Ishikawa (cell line): ENCODE results near the gene OSTF1.

ENCODE experiments used
- CEBPB ChIP-seq: IDR thresholded peaks from 2 replicates; pipeline ENCODE4 v1.6.1; 2012
- CREB1 ChIP-seq: IDR thresholded peaks from 2 replicates; pipeline ENCODE4 v1.6.1; 2012; ENCODE audit warnings: low read depth
- EGR1 ChIP-seq: IDR thresholded peaks from 2 replicates; pipeline ENCODE4 v1.6.1; 2012
- EP300 ChIP-seq: IDR thresholded peaks from 2 replicates; pipeline ENCODE4 v1.6.1; 2012; ENCODE audit warnings: borderline replicate concordance
- NFIC ChIP-seq: IDR thresholded peaks from 2 replicates; pipeline ENCODE4 v1.6.1; 2012
- RAD21 ChIP-seq: IDR thresholded peaks from 2 replicates; pipeline ENCODE4 v1.6.1; 2012; ENCODE audit warnings: low read depth
- TAF1 ChIP-seq: IDR thresholded peaks from 2 replicates; pipeline ENCODE4 v1.6.1; 2012; ENCODE audit warnings: low read depth, mild to moderate bottlenecking
- TEAD4 ChIP-seq: IDR thresholded peaks from 2 replicates; pipeline ENCODE4 v1.6.1; 2012
- USF1 ChIP-seq: IDR thresholded peaks from 2 replicates; pipeline ENCODE4 v1.6.1; 2012
- YY1 ChIP-seq: IDR thresholded peaks from 2 replicates; pipeline ENCODE4 v1.6.1; 2012; ENCODE audit warnings: low read depth
- ZBTB7A ChIP-seq: IDR thresholded peaks from 2 replicates; pipeline ENCODE4 v1.6.1; 2012; ENCODE audit warnings: low read depth
- TF ChIP-seq, protein P1 (sequence below): IDR thresholded peaks from 2 replicates; pipeline ENCODE4 v1.6.1; 2012
- TF ChIP-seq, protein P2 (sequence below): IDR thresholded peaks from 2 replicates; pipeline ENCODE4 v1.6.1; 2012; ENCODE audit warnings: low read depth, mild to moderate bottlenecking

- TF ChIP-seq USF1 (no peak), RAD21 (no peak), ZBTB7A (no peak), EP300 (no peak), CREB1 (no peak), TAF1 (no peak), CEBPB (no peak), YY1 (no peak), EGR1 (no peak), TEAD4 (no peak), NFIC (no peak)
- TF ChIP-seq, protein P1, sequence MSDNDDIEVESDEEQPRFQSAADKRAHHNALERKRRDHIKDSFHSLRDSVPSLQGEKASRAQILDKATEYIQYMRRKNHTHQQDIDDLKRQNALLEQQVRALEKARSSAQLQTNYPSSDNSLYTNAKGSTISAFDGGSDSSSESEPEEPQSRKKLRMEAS: no peak
- TF ChIP-seq, protein P2, sequence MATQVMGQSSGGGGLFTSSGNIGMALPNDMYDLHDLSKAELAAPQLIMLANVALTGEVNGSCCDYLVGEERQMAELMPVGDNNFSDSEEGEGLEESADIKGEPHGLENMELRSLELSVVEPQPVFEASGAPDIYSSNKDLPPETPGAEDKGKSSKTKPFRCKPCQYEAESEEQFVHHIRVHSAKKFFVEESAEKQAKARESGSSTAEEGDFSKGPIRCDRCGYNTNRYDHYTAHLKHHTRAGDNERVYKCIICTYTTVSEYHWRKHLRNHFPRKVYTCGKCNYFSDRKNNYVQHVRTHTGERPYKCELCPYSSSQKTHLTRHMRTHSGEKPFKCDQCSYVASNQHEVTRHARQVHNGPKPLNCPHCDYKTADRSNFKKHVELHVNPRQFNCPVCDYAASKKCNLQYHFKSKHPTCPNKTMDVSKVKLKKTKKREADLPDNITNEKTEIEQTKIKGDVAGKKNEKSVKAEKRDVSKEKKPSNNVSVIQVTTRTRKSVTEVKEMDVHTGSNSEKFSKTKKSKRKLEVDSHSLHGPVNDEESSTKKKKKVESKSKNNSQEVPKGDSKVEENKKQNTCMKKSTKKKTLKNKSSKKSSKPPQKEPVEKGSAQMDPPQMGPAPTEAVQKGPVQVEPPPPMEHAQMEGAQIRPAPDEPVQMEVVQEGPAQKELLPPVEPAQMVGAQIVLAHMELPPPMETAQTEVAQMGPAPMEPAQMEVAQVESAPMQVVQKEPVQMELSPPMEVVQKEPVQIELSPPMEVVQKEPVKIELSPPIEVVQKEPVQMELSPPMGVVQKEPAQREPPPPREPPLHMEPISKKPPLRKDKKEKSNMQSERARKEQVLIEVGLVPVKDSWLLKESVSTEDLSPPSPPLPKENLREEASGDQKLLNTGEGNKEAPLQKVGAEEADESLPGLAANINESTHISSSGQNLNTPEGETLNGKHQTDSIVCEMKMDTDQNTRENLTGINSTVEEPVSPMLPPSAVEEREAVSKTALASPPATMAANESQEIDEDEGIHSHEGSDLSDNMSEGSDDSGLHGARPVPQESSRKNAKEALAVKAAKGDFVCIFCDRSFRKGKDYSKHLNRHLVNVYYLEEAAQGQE: no peak
Measured at GRCh38 chr9:75090579-75090978, 2.3 kb downstream of the OSTF1 start.
